Measurements from ENCODE around the gene IQSEC3. TPM values are rescaled to one million over a fixed set of nuclear protein-coding genes. Genes with fewer than 3 reads are reported as not detected.

IQSEC3 gene
- total RNA-seq, 2 donors from 2014 or later, result 0.39 to 0.67 TPM

DNA sequence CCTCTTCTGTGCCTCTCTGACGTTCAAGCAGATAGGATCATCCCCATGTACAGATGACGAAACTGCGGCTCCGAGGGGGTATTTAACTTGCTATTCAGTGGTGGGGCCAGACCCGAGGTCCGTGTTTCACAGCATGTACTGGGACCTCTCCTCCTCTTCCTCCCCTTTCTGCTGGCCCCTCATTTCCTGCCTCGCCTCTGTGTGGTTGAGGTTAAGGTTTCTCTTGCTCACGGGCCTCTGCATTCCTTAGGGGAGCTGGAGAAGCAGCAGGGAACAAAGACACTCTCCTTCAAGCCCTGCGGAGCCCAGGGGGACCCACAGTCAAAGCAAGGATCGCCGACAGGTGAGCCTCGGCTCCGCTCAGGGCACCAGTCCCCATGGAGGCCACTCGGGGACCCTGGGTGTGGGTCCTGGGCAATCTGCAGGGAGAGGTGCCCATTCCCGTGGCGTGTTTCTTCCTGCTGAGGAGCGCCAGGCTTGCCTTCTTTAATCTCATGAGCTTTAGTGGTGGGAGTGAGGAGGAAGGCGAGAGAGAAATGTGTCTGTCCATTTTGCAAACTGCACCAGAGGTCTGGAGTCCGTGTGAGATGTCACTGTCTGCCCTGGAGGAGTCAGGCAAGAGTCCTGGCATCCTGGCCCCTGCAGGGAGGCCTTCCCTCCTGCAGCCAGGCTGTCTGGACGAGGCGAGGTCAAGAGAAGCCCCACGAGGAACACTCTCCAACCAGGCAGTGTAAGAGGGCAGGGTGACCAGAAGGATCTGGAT lies 102.4 kb downstream of the IQSEC3 start:
- Histone ChIP-seq H3K27ac (no peak overlapping the region), H3K4me1 (peaks cover 0 to 24% of the 10 kb centered on the region in 2 donors), H3K27me3 (no peaks in the 10 kb centered on the region), H3K9me3 (no peaks in the 10 kb centered on the region), H3K4me3 (no peak overlapping the region), H3K36me3 (no peaks in the 10 kb centered on the region)
- no peak for DNase-seq (ENCODE audit: low spot score)
- TF ChIP-seq, protein P1, sequence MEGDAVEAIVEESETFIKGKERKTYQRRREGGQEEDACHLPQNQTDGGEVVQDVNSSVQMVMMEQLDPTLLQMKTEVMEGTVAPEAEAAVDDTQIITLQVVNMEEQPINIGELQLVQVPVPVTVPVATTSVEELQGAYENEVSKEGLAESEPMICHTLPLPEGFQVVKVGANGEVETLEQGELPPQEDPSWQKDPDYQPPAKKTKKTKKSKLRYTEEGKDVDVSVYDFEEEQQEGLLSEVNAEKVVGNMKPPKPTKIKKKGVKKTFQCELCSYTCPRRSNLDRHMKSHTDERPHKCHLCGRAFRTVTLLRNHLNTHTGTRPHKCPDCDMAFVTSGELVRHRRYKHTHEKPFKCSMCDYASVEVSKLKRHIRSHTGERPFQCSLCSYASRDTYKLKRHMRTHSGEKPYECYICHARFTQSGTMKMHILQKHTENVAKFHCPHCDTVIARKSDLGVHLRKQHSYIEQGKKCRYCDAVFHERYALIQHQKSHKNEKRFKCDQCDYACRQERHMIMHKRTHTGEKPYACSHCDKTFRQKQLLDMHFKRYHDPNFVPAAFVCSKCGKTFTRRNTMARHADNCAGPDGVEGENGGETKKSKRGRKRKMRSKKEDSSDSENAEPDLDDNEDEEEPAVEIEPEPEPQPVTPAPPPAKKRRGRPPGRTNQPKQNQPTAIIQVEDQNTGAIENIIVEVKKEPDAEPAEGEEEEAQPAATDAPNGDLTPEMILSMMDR (IDR thresholded peaks at IDR 0.05), result no peak

DNA sequence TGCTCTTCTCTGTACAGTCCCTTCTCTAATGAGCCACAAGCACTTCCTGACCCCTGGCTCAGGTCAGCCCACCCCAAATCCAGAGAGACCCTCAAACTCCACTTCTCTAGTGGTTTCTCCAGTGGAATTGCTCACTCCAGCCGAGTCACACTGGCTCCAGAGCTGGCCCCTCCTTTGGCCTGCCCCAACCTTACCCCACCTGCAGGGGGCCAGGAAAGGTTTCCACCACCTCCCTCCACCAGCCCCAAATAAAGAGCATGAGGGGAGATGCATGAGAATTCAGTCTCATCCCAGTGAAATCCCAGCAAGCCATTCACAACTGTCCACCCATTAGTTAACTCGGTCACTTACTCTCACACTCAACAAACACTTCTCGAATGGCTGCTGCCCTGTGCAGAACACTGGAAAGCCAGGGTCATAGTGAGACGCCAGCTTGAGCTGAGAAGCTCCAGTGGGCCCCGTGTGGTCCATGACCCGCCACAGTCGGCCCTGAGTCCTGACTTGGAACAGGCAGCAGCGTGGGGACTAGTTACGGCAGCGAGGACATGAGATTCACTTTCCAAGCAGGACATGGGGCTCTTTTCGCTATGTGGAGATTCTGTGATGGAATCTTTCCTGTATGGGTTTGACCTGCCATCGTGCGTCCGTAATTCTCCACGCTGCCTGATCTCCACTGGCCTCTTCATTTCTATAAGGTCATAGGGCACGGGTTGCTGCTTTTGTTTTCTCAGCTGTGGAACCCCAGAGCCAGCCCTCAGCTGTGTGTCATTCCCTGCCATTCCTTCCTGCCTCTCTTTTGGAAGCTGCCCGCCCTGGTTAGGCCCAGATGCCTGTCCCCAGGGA lies 103.2 kb downstream of the IQSEC3 start:
- Histone ChIP-seq H3K27ac (no peak overlapping the region), H3K4me1 (peaks cover 0 to 32% of the 10 kb centered on the region in 2 donors), H3K4me3 (no peak overlapping the region), H3K27me3 (no peaks in the 10 kb centered on the region), H3K9me3 (no peaks in the 10 kb centered on the region), H3K36me3 (no peaks in the 10 kb centered on the region)
- TF ChIP-seq, protein P1 (IDR thresholded peaks at IDR 0.05), result no peak
- no peak for DNase-seq (ENCODE audit: low spot score)

DNA sequence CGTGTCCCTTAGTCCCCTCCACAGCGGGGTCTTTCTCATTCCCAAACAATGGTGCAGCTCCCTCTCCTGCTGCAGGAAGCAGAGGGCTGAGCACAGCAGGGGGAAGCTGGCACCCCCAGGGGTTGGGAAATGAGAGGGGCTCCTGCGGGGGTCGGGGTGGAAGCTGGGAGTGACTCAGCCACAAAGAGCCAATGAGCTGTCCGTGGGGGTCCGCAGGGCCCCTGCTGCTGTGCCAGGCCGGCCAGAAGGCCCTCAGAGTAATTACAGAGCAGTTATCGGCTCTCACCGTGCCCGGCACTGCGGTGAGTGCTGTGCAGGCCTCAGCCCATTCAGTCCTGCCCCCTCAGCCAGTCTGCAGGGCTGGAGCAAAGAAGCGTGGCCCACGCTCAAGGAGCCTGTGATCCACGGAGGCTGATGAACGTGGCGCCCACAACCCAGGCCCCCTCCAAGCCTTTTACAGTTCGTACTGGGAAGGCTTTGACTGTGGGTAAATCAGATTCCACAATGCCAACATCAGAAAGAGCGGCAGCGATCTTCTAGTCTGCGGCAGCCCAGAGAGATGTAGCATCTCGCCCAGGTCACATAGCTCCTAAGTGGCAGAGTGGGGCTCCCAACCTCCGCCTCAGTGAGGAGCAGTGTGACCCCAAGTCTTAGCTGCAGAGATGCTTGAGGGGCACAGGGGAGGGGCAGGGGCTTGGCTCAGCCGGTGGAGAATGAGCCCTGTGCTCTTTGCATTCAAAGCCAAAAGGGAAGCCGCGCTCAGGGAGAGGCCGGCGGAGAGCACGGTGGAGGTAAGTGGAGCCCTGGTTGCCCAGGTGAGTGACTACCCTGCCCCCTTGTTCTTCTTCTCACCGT lies 104.0 kb downstream of the IQSEC3 start:
- H3K27me3 ChIP-seq, result no peaks in the 10 kb centered on the region
- no peak for DNase-seq (ENCODE audit: low spot score)

DNA sequence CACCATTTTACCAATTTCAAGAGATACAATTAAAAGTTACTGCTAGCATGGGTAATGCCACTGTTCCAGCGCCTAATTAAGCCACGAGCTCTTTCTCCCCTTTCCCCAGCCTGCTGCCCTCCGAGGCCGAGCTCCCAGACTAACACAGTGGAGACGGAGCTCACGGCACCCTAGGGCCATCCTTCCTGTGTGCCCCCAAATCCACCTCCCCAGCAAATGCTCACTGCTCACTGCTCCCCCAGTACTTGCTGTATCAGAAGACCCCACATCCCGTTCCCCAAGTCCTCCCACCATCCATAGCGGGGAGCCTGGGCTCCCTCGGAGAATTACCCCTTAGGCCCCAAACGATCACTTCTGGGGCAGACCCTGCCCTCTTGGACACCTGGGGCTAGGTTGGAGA lies 104.7 kb downstream of the IQSEC3 start:
- H3K27me3 ChIP-seq, result no peaks in the 10 kb centered on the region
- TF ChIP-seq, protein P1 (IDR thresholded peaks at IDR 0.05), result no peak
- no peak overlapping the region for H3K27ac ChIP-seq
- no peaks in the 10 kb centered on the region for H3K9me3 ChIP-seq
- H3K4me3 ChIP-seq, result no peak overlapping the region
- DNase-seq (ENCODE audit: low spot score), result no peak
- peaks cover 0 to 48% of the 10 kb centered on the region in 2 donors for H3K4me1 ChIP-seq
- no peaks in the 10 kb centered on the region for H3K36me3 ChIP-seq

More for the DNA sequence above, 104.0 kb downstream of the IQSEC3 start:
- H3K27ac ChIP-seq, result no peak overlapping the region
- TF ChIP-seq, protein P1 (IDR thresholded peaks at IDR 0.05), result no peak
- H3K4me3 ChIP-seq, result no peak overlapping the region
- no peaks in the 10 kb centered on the region for H3K36me3 ChIP-seq
- peaks cover 0 to 41% of the 10 kb centered on the region in 2 donors for H3K4me1 ChIP-seq
- H3K9me3 ChIP-seq, result no peaks in the 10 kb centered on the region
